HepG2 (cell line): Measurements from ENCODE around the gene TMEM214. TPM values are rescaled to one million over a fixed set of nuclear protein-coding genes. Genes with fewer than 3 reads are reported as not detected.

Experiments
- ATF4 ChIP-seq, 2 experiments: fragments of 450-650 bp in 1 of 2; sonication (generic) in 1 of 2; formaldehyde crosslinking; IDR thresholded peaks; 2 replicates each; pipeline versions ENCODE4 v1.5.0 to v1.8.0; 2020 to 2022; ENCODE audit warnings: mild to moderate bottlenecking in 1 of 2, missing genetic modification reagents in 1 of 2
- DNMT1 ChIP-seq: sonication (generic); formaldehyde crosslinking; IDR thresholded peaks from 2 replicates; pipeline ENCODE4 v1.5.1; 2020; ENCODE audit warnings: mild to moderate bottlenecking, missing genetic modification reagents
- ETV5 ChIP-seq: IDR thresholded peaks from 2 replicates; pipeline ENCODE4 v1.6.1; 2018; ENCODE audit warnings: missing biosample characterization, missing genetic modification reagents, inconsistent platforms, borderline replicate concordance
- GLI4 ChIP-seq: sonication (generic); formaldehyde crosslinking; IDR thresholded peaks from 2 replicates; pipeline ENCODE4 v1.5.1; 2020; ENCODE audit warnings: missing genetic modification reagents, mild to moderate bottlenecking, moderate library complexity, borderline replicate concordance
- HOXA9 ChIP-seq: sonication (generic); formaldehyde crosslinking; IDR thresholded peaks from 2 replicates; pipeline ENCODE4 v1.8.1; 2022; ENCODE audit warnings: missing genetic modification reagents, mild to moderate bottlenecking, moderate library complexity, borderline replicate concordance
- ZNF337 ChIP-seq: sonication (generic); formaldehyde crosslinking; IDR thresholded peaks from 2 replicates; pipeline ENCODE4 v1.5.1; 2020; ENCODE audit warnings: missing genetic modification reagents, low read depth, mild to moderate bottlenecking, borderline replicate concordance
- ZNF382 ChIP-seq: sonication (generic); formaldehyde crosslinking; IDR thresholded peaks from 2 replicates; pipeline ENCODE4 v1.5.0; 2020; ENCODE audit warnings: missing genetic modification reagents, mild to moderate bottlenecking, borderline replicate concordance
- ZNF510 ChIP-seq: sonication (generic); formaldehyde crosslinking; IDR thresholded peaks from 2 replicates; pipeline ENCODE4 v1.4.0; 2020; ENCODE audit warnings: low read depth, mild to moderate bottlenecking, missing genetic modification reagents
- ZNF574 ChIP-seq: sonication (generic); formaldehyde crosslinking; IDR thresholded peaks from 2 replicates; pipeline ENCODE4 v1.4.0; 2020; ENCODE audit warnings: missing genetic modification reagents
- ZNF740 ChIP-seq: sonication (generic); formaldehyde crosslinking; IDR thresholded peaks from 2 replicates; pipeline ENCODE4 v1.4.0; 2020; ENCODE audit warnings: missing genetic modification reagents
- ZNF766 ChIP-seq: sonication (generic); formaldehyde crosslinking; IDR thresholded peaks from 2 replicates; pipeline ENCODE4 v1.5.0; 2020; ENCODE audit warnings: missing genetic modification reagents, borderline replicate concordance
- polyA plus RNA-seq, 8 experiments: library from polyadenylated mRNA; depleted of rRNA in 3 of 8; stranded (reverse) in 7 of 8; unstranded in 1 of 8; fragments of >200 nt; fragmentation: Illumina TruSeq in 4 of 8; extraction: Trizol in 4 of 8; gene quantifications; 2 replicates each; pipeline versions ENCODE4 v1.2.1 to v1.2.3, GENCODE V29; 2011 to 2016; ENCODE audit warnings: low read depth in 4 of 8, missing spikeins in 1 of 8, mixed read lengths in 1 of 8; ENCODE audit not compliant: insufficient read depth in 1 of 8
- total RNA-seq, 5 experiments: library from RNA; depleted of rRNA; stranded (reverse); fragments of >200 nt; fragmentation: Illumina TruSeq; extraction: Trizol; gene quantifications; 2 replicates each; pipeline ENCODE4 v1.2.3, GENCODE V29; 2016; ENCODE audit warnings: low read depth in 1 of 5
- TF ChIP-seq, protein P1 (sequence below): IDR thresholded peaks from 2 replicates; pipeline ENCODE4 v1.6.1; 2016
- TF ChIP-seq, protein P2 (sequence below): IDR thresholded peaks from 2 replicates; pipeline ENCODE4 v1.6.1; 2016; ENCODE audit warnings: low read depth
- TF ChIP-seq, protein P3 (sequence below): sonication (generic); formaldehyde crosslinking; IDR thresholded peaks from 2 replicates; pipeline ENCODE4 v1.4.0; 2020; ENCODE audit warnings: missing genetic modification reagents

The TMEM214 gene
- total and polyA plus RNA-seq, 2 of the 13 experiments (the other 11 are each of a cell fraction or from before 2014, with no cell fraction given) = 58.3 to 132 TPM

- TF ChIP-seq ZNF574 (no peak), ZNF337 (CRISPR knock-in tag) (no peak), ZNF766 (0 out of 2 replicates have a peak, but pooled peaks have one; percentile 22), HOXA9 (no peak; the same call in 1 of the 2 replicates), ZNF510 (CRISPR knock-in tag) (peak; percentile 65; the same call in 1 of the 2 replicates), ZNF382 (CRISPR knock-in tag) (no peak), ATF4 (CRISPR knock-in tag; IDR thresholded peaks at IDR 0.05) (peak in 1 of 2 experiments; percentile 65; a peak in 1 of 4 replicates), ETV5 (no peak), DNMT1 (no peak), ZNF740 (CRISPR knock-in tag) (0 out of 2 replicates have a peak, but pooled peaks have one; percentile 8), GLI4 (CRISPR knock-in tag) (peak; percentile 96; the same call in 1 of the 2 replicates)
- TF ChIP-seq, protein P1, sequence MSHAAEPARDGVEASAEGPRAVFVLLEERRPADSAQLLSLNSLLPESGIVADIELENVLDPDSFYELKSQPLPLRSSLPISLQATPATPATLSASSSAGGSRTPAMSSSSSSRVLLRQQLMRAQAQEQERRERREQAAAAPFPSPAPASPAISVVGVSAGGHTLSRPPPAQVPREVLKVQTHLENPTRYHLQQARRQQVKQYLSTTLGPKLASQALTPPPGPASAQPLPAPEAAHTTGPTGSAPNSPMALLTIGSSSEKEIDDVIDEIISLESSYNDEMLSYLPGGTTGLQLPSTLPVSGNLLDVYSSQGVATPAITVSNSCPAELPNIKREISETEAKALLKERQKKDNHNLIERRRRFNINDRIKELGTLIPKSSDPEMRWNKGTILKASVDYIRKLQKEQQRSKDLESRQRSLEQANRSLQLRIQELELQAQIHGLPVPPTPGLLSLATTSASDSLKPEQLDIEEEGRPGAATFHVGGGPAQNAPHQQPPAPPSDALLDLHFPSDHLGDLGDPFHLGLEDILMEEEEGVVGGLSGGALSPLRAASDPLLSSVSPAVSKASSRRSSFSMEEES (CRISPR knock-in tag) = no peak; the same call in 1 of the 2 replicates
- TF ChIP-seq, protein P2, sequence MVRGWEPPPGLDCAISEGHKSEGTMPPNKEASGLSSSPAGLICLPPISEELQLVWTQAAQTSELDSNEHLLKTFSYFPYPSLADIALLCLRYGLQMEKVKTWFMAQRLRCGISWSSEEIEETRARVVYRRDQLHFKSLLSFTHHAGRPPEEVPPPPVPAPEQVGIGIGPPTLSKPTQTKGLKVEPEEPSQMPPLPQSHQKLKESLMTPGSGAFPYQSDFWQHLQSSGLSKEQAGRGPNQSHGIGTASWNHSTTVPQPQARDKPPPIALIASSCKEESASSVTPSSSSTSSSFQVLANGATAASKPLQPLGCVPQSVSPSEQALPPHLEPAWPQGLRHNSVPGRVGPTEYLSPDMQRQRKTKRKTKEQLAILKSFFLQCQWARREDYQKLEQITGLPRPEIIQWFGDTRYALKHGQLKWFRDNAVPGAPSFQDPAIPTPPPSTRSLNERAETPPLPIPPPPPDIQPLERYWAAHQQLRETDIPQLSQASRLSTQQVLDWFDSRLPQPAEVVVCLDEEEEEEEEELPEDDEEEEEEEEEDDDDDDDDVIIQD (CRISPR knock-in tag) = no peak
- TF ChIP-seq, protein P3, sequence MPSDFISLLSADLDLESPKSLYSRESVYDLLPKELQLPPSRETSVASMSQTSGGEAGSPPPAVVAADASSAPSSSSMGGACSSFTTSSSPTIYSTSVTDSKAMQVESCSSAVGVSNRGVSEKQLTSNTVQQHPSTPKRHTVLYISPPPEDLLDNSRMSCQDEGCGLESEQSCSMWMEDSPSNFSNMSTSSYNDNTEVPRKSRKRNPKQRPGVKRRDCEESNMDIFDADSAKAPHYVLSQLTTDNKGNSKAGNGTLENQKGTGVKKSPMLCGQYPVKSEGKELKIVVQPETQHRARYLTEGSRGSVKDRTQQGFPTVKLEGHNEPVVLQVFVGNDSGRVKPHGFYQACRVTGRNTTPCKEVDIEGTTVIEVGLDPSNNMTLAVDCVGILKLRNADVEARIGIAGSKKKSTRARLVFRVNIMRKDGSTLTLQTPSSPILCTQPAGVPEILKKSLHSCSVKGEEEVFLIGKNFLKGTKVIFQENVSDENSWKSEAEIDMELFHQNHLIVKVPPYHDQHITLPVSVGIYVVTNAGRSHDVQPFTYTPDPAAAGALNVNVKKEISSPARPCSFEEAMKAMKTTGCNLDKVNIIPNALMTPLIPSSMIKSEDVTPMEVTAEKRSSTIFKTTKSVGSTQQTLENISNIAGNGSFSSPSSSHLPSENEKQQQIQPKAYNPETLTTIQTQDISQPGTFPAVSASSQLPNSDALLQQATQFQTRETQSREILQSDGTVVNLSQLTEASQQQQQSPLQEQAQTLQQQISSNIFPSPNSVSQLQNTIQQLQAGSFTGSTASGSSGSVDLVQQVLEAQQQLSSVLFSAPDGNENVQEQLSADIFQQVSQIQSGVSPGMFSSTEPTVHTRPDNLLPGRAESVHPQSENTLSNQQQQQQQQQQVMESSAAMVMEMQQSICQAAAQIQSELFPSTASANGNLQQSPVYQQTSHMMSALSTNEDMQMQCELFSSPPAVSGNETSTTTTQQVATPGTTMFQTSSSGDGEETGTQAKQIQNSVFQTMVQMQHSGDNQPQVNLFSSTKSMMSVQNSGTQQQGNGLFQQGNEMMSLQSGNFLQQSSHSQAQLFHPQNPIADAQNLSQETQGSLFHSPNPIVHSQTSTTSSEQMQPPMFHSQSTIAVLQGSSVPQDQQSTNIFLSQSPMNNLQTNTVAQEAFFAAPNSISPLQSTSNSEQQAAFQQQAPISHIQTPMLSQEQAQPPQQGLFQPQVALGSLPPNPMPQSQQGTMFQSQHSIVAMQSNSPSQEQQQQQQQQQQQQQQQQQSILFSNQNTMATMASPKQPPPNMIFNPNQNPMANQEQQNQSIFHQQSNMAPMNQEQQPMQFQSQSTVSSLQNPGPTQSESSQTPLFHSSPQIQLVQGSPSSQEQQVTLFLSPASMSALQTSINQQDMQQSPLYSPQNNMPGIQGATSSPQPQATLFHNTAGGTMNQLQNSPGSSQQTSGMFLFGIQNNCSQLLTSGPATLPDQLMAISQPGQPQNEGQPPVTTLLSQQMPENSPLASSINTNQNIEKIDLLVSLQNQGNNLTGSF (CRISPR knock-in tag) = peak; percentile 34; the same call in 1 of the 2 replicates
Measured at GRCh38 chr2:27049422-27050280, 16.9 kb downstream of the TMEM214 start (continued).
